Transverse colon (tissue), 4 donors: Measurements from ENCODE around the gene GCC2.
"Not testable (repeated sequence)": the region's sequence is repeated elsewhere in the genome, so short reads cannot be mapped to it uniquely, and the experiment has no call there.

ENCODE experiments used
- POLR2A ChIP-seq: fragments of 450-650 bp; IDR thresholded peaks from one replicate; pipeline ENCODE4 v1.6.1; 2016; ENCODE audit warnings: antibody characterized with exemption, mild to moderate bottlenecking, moderate library complexity
- POLR2AphosphoS5 ChIP-seq, 3 donors: sonication (generic); formaldehyde crosslinking; IDR thresholded peaks; one replicate each; pipeline ENCODE4 v1.6.1; 2016; ENCODE audit warnings: antibody characterized with exemption in 3 of 3
- TF ChIP-seq, protein P1 (sequence below), 5 experiments: fragments of 200-600 bp in 3 of 5; fragments of 450-650 bp in 2 of 5; sonication (generic) in 3 of 5; IDR thresholded peaks; 1 replicate in 2 of 5; 2 replicates in 3 of 5; pipeline ENCODE4 v1.5.1; 2016 to 2017; ENCODE audit warnings: antibody characterized with exemption in 5 of 5, inconsistent platforms in 3 of 5, mild to moderate bottlenecking in 2 of 5, moderate library complexity in 1 of 5

DNA sequence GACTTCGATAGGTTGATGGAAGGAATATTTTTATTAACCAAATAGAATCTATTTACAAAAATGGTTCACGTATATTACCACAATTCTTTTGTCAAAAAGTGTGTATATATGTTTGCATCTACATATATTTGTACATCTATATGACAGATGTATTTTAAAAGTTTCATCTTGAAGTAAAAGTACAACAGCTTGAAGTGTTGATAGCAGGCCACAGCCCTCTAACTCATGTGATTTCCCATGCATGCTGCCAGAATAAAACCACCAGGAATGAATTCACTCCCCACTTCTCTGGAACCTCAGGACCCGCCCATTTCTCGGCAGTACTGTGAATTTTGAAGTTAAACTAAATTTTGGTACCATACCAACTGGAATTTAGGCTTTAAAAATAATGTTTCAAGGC, 58.6 kb downstream of the GCC2 start:
- TF ChIP-seq, protein P1, sequence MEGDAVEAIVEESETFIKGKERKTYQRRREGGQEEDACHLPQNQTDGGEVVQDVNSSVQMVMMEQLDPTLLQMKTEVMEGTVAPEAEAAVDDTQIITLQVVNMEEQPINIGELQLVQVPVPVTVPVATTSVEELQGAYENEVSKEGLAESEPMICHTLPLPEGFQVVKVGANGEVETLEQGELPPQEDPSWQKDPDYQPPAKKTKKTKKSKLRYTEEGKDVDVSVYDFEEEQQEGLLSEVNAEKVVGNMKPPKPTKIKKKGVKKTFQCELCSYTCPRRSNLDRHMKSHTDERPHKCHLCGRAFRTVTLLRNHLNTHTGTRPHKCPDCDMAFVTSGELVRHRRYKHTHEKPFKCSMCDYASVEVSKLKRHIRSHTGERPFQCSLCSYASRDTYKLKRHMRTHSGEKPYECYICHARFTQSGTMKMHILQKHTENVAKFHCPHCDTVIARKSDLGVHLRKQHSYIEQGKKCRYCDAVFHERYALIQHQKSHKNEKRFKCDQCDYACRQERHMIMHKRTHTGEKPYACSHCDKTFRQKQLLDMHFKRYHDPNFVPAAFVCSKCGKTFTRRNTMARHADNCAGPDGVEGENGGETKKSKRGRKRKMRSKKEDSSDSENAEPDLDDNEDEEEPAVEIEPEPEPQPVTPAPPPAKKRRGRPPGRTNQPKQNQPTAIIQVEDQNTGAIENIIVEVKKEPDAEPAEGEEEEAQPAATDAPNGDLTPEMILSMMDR (IDR thresholded peaks at IDR 0.05): not testable (repeated sequence)
- not testable (repeated sequence) for TF ChIP-seq POLR2A; POLR2AphosphoS5 (IDR thresholded peaks at IDR 0.05)
